ENCODE results near the gene RPL38.

- TF ChIP-seq CTCF (conservative IDR thresholded peaks at IDR 0.05; ENCODE audit: low read depth in 2 of 2): no peak
- TF ChIP-seq EZH2 (IDR thresholded peaks at IDR 0.05; ENCODE audit: low read depth, unreplicated experiment): no peak
Observed at GRCh38 chr17:74257311-74257710, 53.8 kb downstream of the RPL38 start.

All from GM23338 (cell line).